GM21528 (cell line): ENCODE measurements around the gene SUPT3H.

Experiments
- ATAC-seq: cut with Tn5 transposase; IDR thresholded peaks from one replicate; pipeline ENCODE4 v1.9.1; 2021; ENCODE audit warnings: mild to moderate bottlenecking, moderate library complexity; ENCODE audit not compliant: unreplicated experiment, low FRiP score

The SUPT3H gene

DNA sequence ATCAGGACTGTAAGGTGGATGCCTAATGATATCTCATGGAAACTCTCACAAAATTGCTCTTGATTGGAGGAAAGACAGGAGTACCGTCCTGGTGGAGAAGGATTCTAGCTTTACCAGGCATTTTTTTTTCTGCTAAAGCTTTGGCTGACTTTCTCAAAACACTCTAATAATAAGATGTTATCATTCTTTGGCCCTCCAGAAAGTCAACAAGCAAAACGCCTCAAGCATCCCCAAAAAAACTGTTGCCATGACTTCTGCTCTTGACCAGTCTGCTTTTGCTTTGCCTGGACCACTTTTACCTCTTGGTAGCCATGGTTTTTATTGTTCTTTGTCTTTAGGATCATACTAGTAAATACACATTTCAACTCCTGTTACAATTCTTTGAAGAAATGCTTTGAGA, 105.1 kb downstream of the SUPT3H start:
- ATAC-seq: no peak

DNA sequence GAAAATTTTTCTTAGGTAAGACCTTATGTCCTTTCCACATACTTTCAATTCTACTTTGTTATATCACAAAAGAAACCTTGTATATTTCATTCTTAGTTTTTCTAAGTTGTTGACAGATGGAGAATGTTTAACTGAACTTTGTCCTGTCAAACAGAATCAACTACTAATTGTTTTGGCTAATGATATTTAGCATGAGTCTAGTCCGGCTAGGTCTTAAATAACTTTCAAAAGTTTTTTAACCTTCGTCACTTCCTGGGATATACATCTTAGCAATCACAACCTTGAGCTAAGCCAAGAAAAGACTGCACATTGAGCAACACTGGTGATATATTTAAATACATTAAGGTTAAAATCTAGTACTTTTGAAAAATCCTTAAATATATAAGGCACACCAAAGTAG, 112.5 kb downstream of the SUPT3H start:
- ATAC-seq: no peak

DNA sequence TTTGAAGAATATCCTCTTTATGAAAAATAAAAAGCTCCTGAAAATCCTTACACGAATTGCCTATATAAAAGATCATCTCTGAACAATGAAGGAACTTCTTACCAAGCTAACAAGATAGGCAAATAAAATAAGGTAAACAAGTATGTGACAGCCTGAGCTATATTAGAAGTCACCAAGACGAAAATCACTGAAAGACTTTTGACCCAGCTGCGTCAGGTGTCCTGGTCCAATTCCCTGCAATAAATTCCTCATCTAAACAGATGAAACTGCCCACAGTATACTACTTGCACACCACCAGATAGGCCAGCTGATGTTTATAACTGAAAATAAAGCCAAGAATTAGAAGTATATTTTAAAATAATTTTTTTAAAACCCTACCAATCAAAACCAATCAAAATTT, 117.0 kb downstream of the SUPT3H start:
- ATAC-seq: no peak

DNA sequence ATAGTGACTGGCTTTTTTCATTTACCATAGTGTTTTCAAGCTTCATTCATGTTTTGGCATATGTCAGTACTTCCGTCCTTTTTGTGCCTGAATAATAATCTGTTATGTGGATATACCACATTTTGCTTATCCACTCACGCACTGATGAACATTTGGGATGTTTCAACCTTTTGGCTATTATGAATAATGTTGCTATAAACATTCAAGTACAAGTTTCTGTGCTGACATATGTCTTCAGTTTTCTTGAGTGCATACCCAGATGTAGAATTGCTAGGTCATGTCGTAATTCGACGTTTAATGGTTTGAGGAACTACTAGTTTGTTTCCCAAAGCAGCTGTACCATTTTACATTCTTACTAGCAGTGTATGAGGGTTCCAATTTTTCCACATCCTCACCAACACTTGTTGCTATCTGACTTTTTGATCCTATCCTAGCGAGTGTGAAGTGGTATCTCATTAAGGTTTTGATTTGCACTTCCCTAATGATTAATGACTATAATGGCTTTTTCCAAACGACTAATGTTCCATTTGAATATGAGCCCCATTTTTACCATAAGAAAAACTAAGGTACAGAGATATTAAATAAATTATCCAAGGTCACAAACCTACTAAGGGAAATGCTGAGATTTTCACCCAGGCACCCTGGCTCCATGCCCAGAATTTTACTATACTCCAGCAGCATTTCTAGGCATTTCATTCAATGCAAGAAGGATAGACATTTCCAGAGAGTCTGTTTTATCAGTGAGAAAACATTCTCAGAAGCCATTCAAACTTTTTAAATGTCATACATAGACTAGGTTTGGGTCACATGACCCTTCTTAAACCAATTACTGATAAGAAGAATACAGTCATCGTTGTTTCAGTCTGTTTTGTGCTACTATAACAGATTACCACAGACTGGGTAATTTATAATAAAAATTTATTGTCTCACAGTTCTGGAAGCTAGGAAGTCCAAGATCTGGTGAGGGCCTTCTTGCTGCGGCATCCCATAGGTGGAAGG, 120.7 kb downstream of the SUPT3H start:
- no peak for ATAC-seq

DNA sequence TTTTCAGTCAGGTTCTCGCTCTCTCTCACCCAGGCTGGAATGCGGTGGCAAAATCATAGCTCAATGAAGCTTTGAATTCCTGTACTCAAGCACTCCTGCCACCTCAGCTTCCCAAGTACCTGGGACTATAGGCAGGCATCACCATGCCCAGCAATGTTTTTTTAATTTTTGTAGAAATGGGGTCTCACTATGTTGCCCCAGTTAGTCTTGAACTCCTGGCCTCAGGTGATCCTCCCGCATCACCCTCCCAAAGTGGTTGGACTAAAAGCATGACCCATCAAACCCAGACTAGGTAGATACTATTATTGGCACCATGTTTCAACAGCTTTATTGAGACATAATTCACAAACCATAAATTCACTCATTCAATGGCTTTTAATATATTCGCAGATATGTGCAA, 122.3 kb downstream of the SUPT3H start:
- no peak for ATAC-seq

DNA sequence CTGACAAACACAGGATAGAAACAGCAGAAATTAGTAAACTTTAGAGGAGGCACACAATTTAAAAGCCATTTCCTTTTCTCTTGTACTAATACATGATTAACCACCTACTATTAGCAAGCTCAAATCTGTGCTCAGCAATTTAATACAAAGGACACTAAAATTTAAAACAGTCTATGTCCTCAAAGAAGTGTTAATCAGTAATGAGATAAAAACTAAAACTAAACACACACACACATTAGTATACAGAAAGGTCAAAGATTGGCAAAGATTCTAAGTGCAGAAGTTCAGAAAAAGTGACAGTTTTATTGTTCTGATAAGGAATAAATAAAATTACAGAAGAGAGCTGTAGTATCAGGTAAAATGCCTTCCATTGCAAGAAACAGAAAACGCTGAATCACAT, 123.5 kb downstream of the SUPT3H start:
- ATAC-seq: no peak

DNA sequence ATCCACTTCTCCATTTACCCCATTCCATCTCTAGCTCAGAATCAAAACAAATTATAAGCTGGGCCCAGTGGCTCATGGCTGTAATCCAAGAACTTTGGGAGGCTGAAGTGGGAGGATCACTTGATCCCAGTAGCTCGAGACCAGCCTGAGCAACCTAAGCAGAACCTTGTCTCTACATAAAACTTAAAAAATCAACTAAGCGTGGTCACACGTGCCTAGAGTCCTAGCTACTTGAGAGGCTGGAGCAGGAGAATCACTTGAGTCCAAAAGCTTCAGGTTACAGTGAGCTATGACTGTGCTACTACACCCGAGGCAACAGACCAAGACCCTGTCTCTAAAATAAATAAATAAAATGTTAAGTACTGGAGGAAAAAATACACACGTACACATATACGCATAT, 124.3 kb downstream of the SUPT3H start:
- no peak for ATAC-seq

DNA sequence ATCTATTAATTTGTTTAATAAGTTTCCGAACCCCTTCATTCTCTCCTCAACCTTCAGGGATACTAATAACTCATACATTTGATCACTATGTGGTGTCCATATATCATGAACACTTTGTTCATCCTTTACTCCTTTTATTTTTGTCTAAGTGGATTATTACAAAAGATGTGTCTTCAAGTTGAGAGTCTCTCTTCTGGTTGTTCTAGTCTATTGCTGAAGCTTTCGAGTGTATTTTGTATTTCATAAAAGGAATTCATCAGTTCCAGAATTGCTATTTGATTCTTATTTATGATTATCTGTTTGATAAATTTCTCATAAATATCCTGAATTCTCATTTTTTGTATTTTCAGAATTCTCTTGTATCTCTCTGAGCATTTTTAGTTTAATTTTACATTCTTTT, 146.1 kb downstream of the SUPT3H start:
- no peak for ATAC-seq

DNA sequence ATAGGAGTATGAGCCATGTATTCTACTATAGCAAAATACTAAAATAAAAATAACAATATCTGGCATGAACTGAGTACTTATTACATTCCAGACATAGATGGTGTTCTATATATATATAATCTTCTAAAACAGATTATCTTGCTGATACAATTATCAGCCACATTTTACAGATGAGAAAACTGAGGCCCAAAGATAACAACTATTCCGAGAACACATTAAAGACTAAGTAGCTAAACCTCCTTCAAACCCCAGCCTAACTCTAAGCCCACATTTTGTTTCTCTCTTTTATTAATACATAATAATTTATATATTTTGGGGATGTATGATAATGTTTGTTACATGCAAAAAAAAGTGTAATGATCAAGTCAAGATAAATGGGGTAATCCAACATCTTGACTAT, 148.3 kb downstream of the SUPT3H start:
- no peak for ATAC-seq

DNA sequence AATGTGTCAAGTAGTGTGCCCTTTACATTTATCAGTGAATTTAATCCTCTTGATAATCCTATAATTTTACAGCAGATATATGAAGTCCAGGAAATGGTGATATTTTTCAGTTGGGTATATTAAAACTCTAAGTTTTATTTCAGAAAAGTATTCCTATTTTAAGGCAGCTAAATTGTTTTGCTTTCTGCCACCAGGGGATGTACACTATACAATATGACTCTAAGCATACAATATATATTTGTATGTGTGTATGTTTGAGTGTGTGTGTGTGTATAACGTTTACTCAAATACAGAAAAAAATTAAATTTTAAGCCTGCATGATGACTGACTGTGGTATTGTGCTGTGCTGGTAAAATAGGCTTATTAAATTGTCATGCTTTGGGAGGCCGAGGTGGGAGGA, 151.7 kb downstream of the SUPT3H start:
- ATAC-seq: no peak

DNA sequence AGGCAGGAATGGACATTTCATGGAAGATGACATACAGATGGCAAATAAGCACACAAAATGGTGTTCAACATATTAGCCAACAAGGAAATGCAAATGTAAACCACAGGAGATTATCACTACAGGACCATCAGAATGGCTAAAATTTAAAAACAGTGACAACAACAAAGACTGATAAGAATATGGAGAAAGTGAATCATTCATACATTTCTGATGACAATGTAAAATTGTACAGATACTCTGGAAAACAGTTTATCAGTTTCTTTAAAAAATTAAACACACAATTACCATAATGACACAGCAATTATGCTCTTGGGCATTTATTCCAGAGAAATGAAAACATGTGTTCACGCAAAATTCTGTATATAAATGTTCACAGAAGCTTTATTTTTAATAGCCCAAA, 155.4 kb downstream of the SUPT3H start:
- no peak for ATAC-seq

DNA sequence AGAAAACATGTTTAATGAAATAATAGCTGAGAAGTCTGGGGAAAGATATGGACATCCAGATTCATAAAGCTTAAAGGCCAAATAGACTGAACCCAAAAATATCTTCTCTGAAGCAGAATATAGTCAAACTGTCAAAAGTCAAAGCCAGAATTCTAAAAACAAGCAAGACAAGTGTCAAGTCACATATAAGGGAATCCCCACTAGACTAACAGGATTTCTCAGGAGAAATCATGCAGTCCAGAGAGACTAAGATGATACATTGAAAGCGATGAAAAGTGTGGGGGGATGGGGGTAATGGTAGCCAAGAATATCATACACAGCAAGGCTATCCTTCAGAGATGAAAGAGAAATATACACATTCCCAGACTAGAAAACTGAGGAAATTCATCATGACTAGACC, 162.0 kb downstream of the SUPT3H start:
- ATAC-seq: no peak

DNA sequence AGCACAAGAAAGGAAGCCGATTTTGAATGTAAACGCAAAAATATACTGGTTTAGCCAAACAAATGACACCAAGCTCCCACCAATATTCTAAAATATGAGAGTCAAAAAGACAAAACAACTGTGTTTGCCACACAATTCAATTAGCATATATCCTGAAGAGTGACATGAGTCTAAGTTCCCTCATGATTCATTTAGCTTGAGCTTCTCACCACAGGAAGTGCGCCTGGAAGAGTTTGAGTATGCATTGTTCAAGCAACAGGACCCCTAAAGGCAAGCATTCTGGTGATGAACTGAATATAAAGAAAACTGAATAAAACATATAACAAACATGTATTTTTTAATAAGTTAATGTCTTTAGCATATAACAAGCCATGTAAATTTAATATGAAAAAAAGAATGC, 164.8 kb downstream of the SUPT3H start:
- no peak for ATAC-seq

DNA sequence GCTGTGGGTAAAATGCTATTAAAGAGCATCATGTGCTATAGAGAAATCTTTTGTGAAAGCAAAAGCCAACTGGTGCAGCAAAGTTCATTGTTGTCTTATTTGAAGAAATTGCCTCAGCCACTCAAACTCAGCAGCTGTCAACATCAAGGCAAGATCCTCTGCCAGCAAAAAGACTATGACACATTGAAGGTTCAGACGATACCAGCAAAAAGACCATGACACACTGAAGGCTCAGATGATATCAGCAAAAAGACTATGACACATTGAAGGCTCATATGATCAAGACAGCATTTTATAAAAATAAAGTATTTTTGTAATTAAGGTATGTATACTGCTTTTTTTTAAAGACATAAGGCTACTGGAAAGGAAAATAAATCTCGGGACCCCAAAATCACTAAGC, 168.0 kb downstream of the SUPT3H start:
- no peak for ATAC-seq

DNA sequence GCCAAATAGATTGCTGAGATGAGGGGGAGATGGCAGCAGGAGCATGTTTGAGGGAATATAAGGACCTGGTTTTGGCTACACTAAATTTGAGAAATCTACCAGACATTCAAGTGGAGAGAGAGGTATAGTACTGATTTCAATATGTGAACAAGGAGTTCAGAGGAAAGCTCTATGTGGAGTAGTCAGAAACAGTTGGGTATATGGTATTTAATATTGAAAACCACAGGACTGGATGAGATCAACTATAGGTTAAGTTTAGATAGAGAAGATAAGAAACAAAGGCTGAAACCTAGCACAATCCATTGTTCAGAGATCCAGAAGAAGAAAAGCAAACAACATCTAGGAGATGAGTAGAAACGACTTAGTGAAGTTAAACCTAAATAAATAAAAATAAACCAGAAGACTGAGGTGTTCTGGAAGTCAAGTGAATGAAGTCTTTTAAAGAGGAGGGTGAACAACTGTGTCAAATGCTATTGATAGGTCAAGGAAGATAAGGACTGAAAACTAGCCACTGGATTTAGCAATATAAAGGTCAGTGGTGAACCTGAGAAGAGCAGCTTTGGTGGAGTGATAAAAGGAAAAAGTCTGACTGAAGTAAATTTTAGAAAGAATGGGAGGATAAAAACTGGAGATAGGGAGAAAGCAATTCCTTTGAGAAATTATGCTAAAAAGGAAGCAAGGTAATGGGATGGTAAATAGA, 170.8 kb downstream of the SUPT3H start:
- no peak for ATAC-seq

DNA sequence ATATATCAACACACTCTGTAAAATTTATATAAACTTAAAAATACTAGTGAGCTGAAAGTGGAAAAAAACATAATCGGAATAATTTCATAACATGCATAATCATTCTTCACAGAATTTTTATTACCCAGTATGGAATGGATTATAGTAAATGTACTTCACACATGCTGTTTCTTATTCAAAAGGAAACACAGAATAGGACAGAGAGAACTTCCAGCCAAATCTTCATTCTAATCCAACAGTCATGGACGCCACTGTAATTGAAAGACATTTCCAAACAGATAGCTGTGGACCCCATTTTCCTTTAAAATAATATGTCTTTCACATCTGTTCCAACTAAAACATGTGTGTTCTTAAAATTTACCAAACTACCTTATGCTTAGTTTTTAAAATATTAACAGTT, 176.2 kb downstream of the SUPT3H start:
- no peak for ATAC-seq

DNA sequence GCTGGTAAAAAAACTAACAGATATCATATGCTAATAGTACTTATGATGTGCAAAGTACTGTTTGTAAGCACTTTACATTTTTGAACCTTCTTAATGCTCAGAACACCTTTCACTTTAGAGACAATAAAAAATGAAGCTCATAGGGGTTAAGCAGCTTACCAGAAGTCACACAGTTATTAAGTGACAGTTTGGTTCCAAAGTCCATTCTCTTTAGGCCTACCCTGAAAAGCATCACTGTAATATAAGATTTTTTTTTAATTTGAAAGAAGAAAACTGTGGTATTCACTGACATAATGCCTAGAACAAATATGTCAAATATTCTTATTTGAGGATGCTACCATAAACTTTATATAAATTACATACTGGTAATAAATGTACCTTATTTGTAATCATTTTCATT, 177.2 kb downstream of the SUPT3H start:
- ATAC-seq: no peak

DNA sequence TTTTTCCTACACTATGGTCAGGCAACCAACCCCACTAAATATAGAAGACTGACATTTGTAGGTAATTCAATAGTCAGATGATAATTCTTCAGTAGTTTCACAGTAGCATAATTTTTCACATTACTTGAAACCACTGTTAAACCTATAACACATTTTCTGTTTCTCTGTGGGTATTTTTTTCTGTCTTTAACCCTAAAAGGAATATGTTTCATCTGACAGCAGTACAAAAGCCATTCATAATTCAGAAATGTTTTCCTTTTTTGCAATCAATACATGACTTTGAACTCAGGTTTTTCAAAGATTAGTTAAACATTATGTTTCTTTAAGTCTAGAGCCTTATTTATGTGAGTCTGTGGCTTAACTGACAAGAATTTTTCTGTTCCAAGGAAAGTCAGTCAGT, 178.2 kb downstream of the SUPT3H start:
- ATAC-seq: no peak

DNA sequence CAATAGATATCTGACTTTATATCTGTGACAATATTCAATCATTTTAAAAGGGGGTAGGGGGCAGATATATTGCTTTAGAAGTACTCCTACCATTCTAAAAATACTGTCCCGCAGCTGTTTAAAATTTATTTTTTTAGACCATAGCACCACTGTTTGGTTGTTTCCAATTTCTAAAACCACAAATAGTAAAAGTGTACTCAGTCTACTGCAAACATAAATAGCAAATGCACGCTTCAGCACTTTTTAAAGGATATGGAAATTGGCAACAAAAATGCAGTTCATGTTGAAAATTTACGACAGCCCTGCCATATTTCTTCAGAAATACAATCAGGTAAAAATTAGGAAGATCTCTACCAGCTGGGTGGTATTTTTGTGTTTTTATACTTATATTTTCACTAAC, 181.6 kb downstream of the SUPT3H start:
- ATAC-seq: no peak

DNA sequence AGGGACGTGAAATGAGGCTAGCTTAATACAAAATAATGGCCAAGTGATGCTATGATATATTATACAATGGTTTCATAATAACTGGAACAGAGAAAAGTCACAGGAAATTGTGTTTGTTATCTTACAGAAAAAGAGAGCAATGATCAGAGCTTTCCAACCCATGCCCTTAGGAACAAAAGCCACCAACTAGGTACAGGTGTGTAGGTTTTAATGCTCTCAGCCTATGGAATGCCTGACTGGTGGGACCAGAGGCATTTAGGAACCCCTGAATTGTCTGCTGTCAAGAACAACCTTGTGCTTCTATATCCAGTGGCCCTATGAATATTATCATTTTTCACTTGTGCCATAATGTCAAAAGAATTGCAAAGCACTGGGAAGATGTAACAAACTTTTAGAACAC, 182.6 kb downstream of the SUPT3H start:
- no peak for ATAC-seq

DNA sequence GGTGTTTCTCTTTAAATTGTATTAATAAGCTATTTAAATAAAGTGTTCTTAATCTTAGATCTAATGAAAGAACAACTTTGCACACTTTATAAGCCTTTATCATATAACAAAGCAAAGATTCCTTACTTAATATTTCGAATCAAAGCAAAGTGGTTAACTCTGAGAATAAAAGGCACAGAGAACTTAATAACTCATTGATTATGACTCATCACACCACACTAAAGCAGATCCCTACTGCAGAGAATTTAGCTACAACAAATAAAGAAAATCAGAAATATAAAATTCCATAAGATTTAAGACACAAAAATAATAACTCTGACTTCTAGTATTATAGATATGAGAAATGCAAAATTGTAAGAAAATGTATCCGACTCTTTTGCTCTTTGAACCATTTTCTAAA, 185.2 kb downstream of the SUPT3H start:
- ATAC-seq: no peak

DNA sequence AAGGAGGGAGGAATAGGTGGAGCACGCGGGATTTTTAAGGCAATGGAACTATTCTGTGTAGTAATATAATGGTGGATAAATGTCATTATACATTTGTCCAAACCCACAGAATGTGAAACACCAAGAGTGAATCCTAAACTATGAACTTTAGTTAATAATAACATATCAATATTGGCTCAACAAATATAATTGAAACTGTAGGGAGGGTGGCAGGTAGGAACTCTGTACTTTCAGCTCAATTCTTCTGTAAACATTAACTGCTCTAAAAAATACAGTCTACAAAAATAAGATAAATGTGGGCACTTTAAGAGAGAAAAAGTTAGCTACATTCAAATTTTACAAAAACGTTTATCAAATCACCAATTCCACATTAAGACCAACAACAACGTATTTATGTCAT, 186.3 kb downstream of the SUPT3H start:
- no peak for ATAC-seq
